IMR-90 (cell line): ENCODE results near the gene ITFG1. TPM values are rescaled to one million over a fixed set of nuclear protein-coding genes. Genes with fewer than 3 reads are reported as not detected.
"Not testable (repeated sequence)": the region's sequence is repeated elsewhere in the genome, so short reads cannot be mapped to it uniquely, and the experiment has no call there.

Experiments used
- ATAC-seq: fragments of 200-7000 bp; cut with Tn5 transposase; 2 replicates; pipeline ENCODE4 v1.9.1; 2020; ENCODE audit warnings: low read depth, mild to moderate bottlenecking, moderate library complexity
- BruUV-seq: library from RNA; stranded (reverse); fragments of 400-500 nt; replicated peaks from 2 replicates; lab custom pipeline; 2021; lab: Mats Ljungman, UMichigan
- CTCF ChIA-PET: fragments of 300-600 bp; formaldehyde crosslinking; extraction: SDS; loops from one replicate; lab custom pipeline; 2021; ENCODE audit warnings: antibody characterized with exemption; lab: Yijun Ruan, JAX
- POLR2A ChIA-PET: fragments of 300-600 bp; sonication (Branson Sonifier 250); formaldehyde crosslinking; loops from one replicate; lab custom pipeline; 2022; ENCODE audit warnings: antibody characterized with exemption; ENCODE audit not compliant: unreplicated experiment; lab: Charles Lee
- DNase-seq: peaks from one replicate; pipeline ENCODE4 v3.0.0; 2013
- H2AFZ ChIP-seq: replicated peaks from 2 replicates; pipeline ENCODE3; 2013; ENCODE audit warnings: low read length, mild to moderate bottlenecking; ENCODE audit not compliant: poor library complexity
- H2AK5ac ChIP-seq: 2 replicates; pipeline ENCODE4 v1.6.1; 2013; ENCODE audit warnings: low read depth, low read length, inconsistent platforms
- H2AK9ac ChIP-seq: replicated peaks from 2 replicates; pipeline ENCODE3; 2013; ENCODE audit warnings: mild to moderate bottlenecking, low read depth, low read length, moderate library complexity; ENCODE audit not compliant: poor library complexity
- H2BK120ac ChIP-seq: 2 replicates; pipeline ENCODE4 v1.6.1; 2013; ENCODE audit warnings: low read depth, low read length, inconsistent platforms
- H2BK15ac ChIP-seq: 3 replicates; pipeline ENCODE4 v1.6.1; 2013; ENCODE audit warnings: low read depth, low read length, inconsistent platforms
- H2BK20ac ChIP-seq: 2 replicates; pipeline ENCODE4 v1.6.1; 2013; ENCODE audit warnings: low read depth, mild to moderate bottlenecking, inconsistent platforms, low read length, moderate library complexity
- H2BK5ac ChIP-seq: 2 replicates; pipeline ENCODE4 v1.6.1; 2013; ENCODE audit warnings: mild to moderate bottlenecking, low read depth, low read length, inconsistent platforms; ENCODE audit not compliant: poor library complexity, severe bottlenecking
- H3K14ac ChIP-seq: replicated peaks from 2 replicates; pipeline ENCODE4 v1.6.1; 2013; ENCODE audit warnings: low read depth, low read length, inconsistent platforms
- H3K18ac ChIP-seq: 2 replicates; pipeline ENCODE4 v1.6.1; 2013; ENCODE audit warnings: low read depth, low read length, control low read depth
- H3K23ac ChIP-seq: 2 replicates; pipeline ENCODE4 v1.6.1; 2013; ENCODE audit warnings: low read depth, low read length, inconsistent platforms
- H3K27ac ChIP-seq: 2 replicates; pipeline ENCODE4 v1.5.1; 2013; ENCODE audit warnings: mild to moderate bottlenecking, control low read depth, low read length; ENCODE audit not compliant: insufficient read depth
- H3K27me3 ChIP-seq: 2 replicates; pipeline ENCODE4 v1.6.1; 2013; ENCODE audit warnings: low read length; ENCODE audit not compliant: control insufficient read depth, insufficient read depth
- H3K36me3 ChIP-seq: 2 replicates; pipeline ENCODE4 v1.6.1; 2013; ENCODE audit warnings: low read length, mixed read lengths; ENCODE audit not compliant: control insufficient read depth, insufficient read depth
- H3K4ac ChIP-seq: 2 replicates; pipeline ENCODE4 v1.6.1; 2013; ENCODE audit warnings: low read depth, low read length, inconsistent platforms
- H3K4me1 ChIP-seq: 2 replicates; pipeline ENCODE4 v1.6.1; 2013; ENCODE audit warnings: low read length, mixed read lengths; ENCODE audit not compliant: control insufficient read depth, insufficient read depth
- H3K4me2 ChIP-seq: 2 replicates; pipeline ENCODE4 v1.6.1; 2013; ENCODE audit warnings: low read depth, mild to moderate bottlenecking, control low read depth, low read length, moderate library complexity
- H3K4me3 ChIP-seq: 2 replicates; pipeline ENCODE4 v1.5.1; 2013; ENCODE audit warnings: low read depth, mild to moderate bottlenecking, control low read depth, low read length, moderate library complexity; ENCODE audit not compliant: insufficient read depth
- H3K56ac ChIP-seq: 2 replicates; pipeline ENCODE4 v1.6.1; 2013; ENCODE audit warnings: low read length, inconsistent platforms; ENCODE audit not compliant: insufficient read depth; ENCODE audit errors: extremely low read depth
- H3K79me1 ChIP-seq, 2 experiments: 2 replicates each; pipeline ENCODE4 v1.6.1; 2013; ENCODE audit warnings: low read length in 2 of 2, inconsistent platforms in 1 of 2, low read depth in 1 of 2
- H3K9ac ChIP-seq: 2 replicates; pipeline ENCODE4 v1.6.1; 2013; ENCODE audit warnings: low read depth, low read length, control low read depth
- H3K9me1 ChIP-seq: 2 replicates; pipeline ENCODE4 v1.6.1; 2013; ENCODE audit warnings: low read length, inconsistent platforms; ENCODE audit not compliant: insufficient read depth
- H3K9me3 ChIP-seq: 2 replicates; pipeline ENCODE4 v1.6.1; 2013; ENCODE audit warnings: low read length; ENCODE audit not compliant: control insufficient read depth, insufficient read depth
- H4K20me1 ChIP-seq: 2 replicates; pipeline ENCODE4 v1.6.1; 2013; ENCODE audit warnings: low read length, inconsistent platforms; ENCODE audit not compliant: insufficient read depth
- H4K5ac ChIP-seq: 2 replicates; pipeline ENCODE4 v1.6.1; 2013; ENCODE audit warnings: mild to moderate bottlenecking, low read depth, low read length, control low read depth
- H4K8ac ChIP-seq, 2 experiments: 2 replicates each; pipeline ENCODE4 v1.6.1; 2013; ENCODE audit warnings: low read depth in 2 of 2, low read length in 2 of 2, control low read depth in 1 of 2, inconsistent platforms in 1 of 2
- H4K91ac ChIP-seq: 2 replicates; pipeline ENCODE4 v1.6.1; 2013; ENCODE audit warnings: low read depth, low read length, inconsistent platforms; ENCODE audit not compliant: insufficient read depth
- WGBS, 2 experiments: methylation state at CpG; one replicate each; pipeline versions ENCODE4 v1.1.5 to v1.1.7; 2013; ENCODE audit warnings: missing lambda C conversion rate in 2 of 2; ENCODE audit not compliant: insufficient read length in 1 of 2; ENCODE audit errors: extremely low coverage in 2 of 2; 5-methylcytosine and 5-hydroxymethylcytosine counted together
- dilution Hi-C: fragments of 300-500 bp; cut with HindIII; formaldehyde crosslinking; loops from one replicate; pipeline ENCODE4 v1.14.3; 2018; ENCODE audit warnings: low sequenced_read_pairs; ENCODE audit not compliant: unreplicated experiment
- in situ Hi-C: fragments of 300-500 bp; cut with MboI; formaldehyde crosslinking; loops from 3 replicates; pipeline ENCODE4 v1.14.3; 2019; ENCODE audit warnings: low sequenced_read_pairs, inconsistent platforms, mixed read lengths
- intact Hi-C: fragments of 100-400 bp; cut with micrococcal nuclease; formaldehyde crosslinking; loops from 2 replicates; pipeline ENCODE4 v1.10.0; 2022
- polyA plus RNA-seq, 3 experiments: library from polyadenylated mRNA; depleted of rRNA; stranded (reverse); fragments of >200 nt; gene quantifications; 2 replicates each; pipeline ENCODE4 v1.2.3, GENCODE V29; 2012; ENCODE audit warnings: low replicate concordance in 1 of 3
- total RNA-seq: library from RNA; depleted of rRNA; stranded (reverse); fragments of >200 nt; gene quantifications from 2 replicates; pipeline ENCODE4 v1.2.3, GENCODE V29; 2012

Gene ITFG1
- total and polyA plus RNA-seq, 2 of the 4 experiments (the other 2 are of a cell fraction), result 54.3 to 60.4 TPM

GRCh38 chr16:47330562-47330961 is 130.3 kb downstream of the ITFG1 start:
- POLR2A ChIA-PET, dilution Hi-C loops, BruUV-seq: not testable (repeated sequence)

GRCh38 chr16:47324309-47324708 is 136.6 kb downstream of the ITFG1 start:
- H4K8ac ChIP-seq, H3K4me3 ChIP-seq, H3K14ac ChIP-seq, in situ Hi-C loops, H2BK5ac ChIP-seq, H3K9me3 ChIP-seq, H2AFZ ChIP-seq, H3K27me3 ChIP-seq, BruUV-seq, H3K9me1 ChIP-seq, H2BK15ac ChIP-seq, H3K27ac ChIP-seq, H4K5ac ChIP-seq, H2BK120ac ChIP-seq, H4K20me1 ChIP-seq, CTCF ChIA-PET, H3K4me1 ChIP-seq, intact Hi-C loops, H2AK5ac ChIP-seq, dilution Hi-C loops, H3K36me3 ChIP-seq, H3K23ac ChIP-seq, H4K91ac ChIP-seq, H2AK9ac ChIP-seq, POLR2A ChIA-PET, H3K56ac ChIP-seq, H3K18ac ChIP-seq, H3K4me2 ChIP-seq, H2BK20ac ChIP-seq, ATAC-seq, H3K9ac ChIP-seq, H3K4ac ChIP-seq, H3K79me1 ChIP-seq, DNase-seq: not testable (repeated sequence)
- WGBS, 2 experiments, result no CpG with 5 or more reads among the region's 2 CpGs

More at GRCh38 chr16:47330562-47330961, 130.3 kb downstream of the ITFG1 start:
- H3K27ac ChIP-seq, in situ Hi-C loops, H2BK5ac ChIP-seq, H3K4me3 ChIP-seq, H3K79me1 ChIP-seq, H4K20me1 ChIP-seq, ATAC-seq, H2BK120ac ChIP-seq, H3K56ac ChIP-seq, H2BK20ac ChIP-seq, H3K4me1 ChIP-seq, H3K9ac ChIP-seq, H3K14ac ChIP-seq, DNase-seq, H3K18ac ChIP-seq, H2AFZ ChIP-seq, H2AK9ac ChIP-seq, H3K27me3 ChIP-seq, H3K9me1 ChIP-seq, H4K8ac ChIP-seq, H4K91ac ChIP-seq, H3K36me3 ChIP-seq, H4K5ac ChIP-seq, H3K9me3 ChIP-seq, CTCF ChIA-PET, H3K23ac ChIP-seq, H2BK15ac ChIP-seq, intact Hi-C loops, H2AK5ac ChIP-seq, H3K4me2 ChIP-seq, H3K4ac ChIP-seq: not testable (repeated sequence)
- 67% methylated on average over 2 of the region's 3 CpGs; no CpG with 5 or more reads in 1 of the 2 experiments for WGBS, 2 experiments
